PC-9 (cell line): Measurements from ENCODE around the gene CCL3. TPM values are rescaled to one million over a fixed set of nuclear protein-coding genes. Genes with fewer than 3 reads are reported as not detected.

ENCODE experiments used
- BruUV-seq: library from RNA; stranded (reverse); fragments of 400-500 nt; replicated peaks from 2 replicates; lab custom pipeline; 2021; lab: Mats Ljungman, UMichigan
- CTCF ChIA-PET: fragments of 300-600 bp; sonication (Branson Sonifier 250); formaldehyde crosslinking; loops from one replicate; lab custom pipeline; 2022; ENCODE audit warnings: antibody characterized with exemption; lab: Charles Lee
- POLR2A ChIA-PET: fragments of 300-600 bp; sonication (Branson Sonifier 250); formaldehyde crosslinking; loops from one replicate; lab custom pipeline; 2022; ENCODE audit warnings: antibody characterized with exemption; ENCODE audit not compliant: unreplicated experiment; lab: Charles Lee
- DNase-seq, 2 experiments: peaks; one replicate each; pipeline versions ENCODE4 v3.0.0 to v3.0.0-alpha.2; 2015 to 2022; ENCODE audit warnings: mixed read lengths in 1 of 2
- H2AFZ ChIP-seq: fragments of 200-600 bp; sonication (generic); 2 replicates; pipeline ENCODE4 v1.8.1; 2017; ENCODE audit warnings: antibody characterized with exemption
- H3F3A ChIP-seq: fragments of 200-600 bp; sonication (generic); 2 replicates; pipeline ENCODE4 v1.8.1; 2017; ENCODE audit warnings: antibody characterized with exemption, mild to moderate bottlenecking, low read depth; ENCODE audit not compliant: insufficient read depth
- H3K27ac ChIP-seq: fragments of 200-600 bp; sonication (generic); 2 replicates; pipeline ENCODE4 v1.6.1; 2016; ENCODE audit warnings: mixed run types
- H3K27me3 ChIP-seq: fragments of 200-600 bp; sonication (generic); 2 replicates; pipeline ENCODE4 v1.6.1; 2016; ENCODE audit warnings: low read depth, mixed run types; ENCODE audit not compliant: insufficient read depth
- H3K36me3 ChIP-seq: fragments of 200-600 bp; sonication (generic); 2 replicates; pipeline ENCODE4 v1.6.1; 2016; ENCODE audit warnings: low read depth, mixed run types
- H3K4me1 ChIP-seq: fragments of 200-600 bp; sonication (generic); replicated peaks from 2 replicates; pipeline ENCODE4 v1.6.1; 2016; ENCODE audit warnings: mixed run types; ENCODE audit not compliant: insufficient read depth
- H3K4me2 ChIP-seq: fragments of 200-600 bp; sonication (generic); 2 replicates; pipeline ENCODE4 v1.6.1; 2017; ENCODE audit warnings: mixed run types
- H3K4me3 ChIP-seq: fragments of 200-600 bp; sonication (generic); 2 replicates; pipeline ENCODE4 v1.6.1; 2016; ENCODE audit warnings: mixed run types
- H3K79me2 ChIP-seq: fragments of 200-600 bp; sonication (generic); 2 replicates; pipeline ENCODE4 v1.6.1; 2017; ENCODE audit warnings: low read depth, mixed run types
- H3K9me2 ChIP-seq: fragments of 200-600 bp; sonication (generic); 2 replicates; pipeline ENCODE4 v1.8.1; 2017; ENCODE audit warnings: mild to moderate bottlenecking; ENCODE audit not compliant: insufficient read depth
- H3K9me3 ChIP-seq: fragments of 200-600 bp; sonication (generic); 2 replicates; pipeline ENCODE4 v1.8.1; 2016; ENCODE audit warnings: low read depth; ENCODE audit not compliant: insufficient read depth
- H4K20me1 ChIP-seq: fragments of 200-600 bp; sonication (generic); 2 replicates; pipeline ENCODE4 v1.8.1; 2017; ENCODE audit not compliant: insufficient read depth
- EZH2 ChIP-seq: fragments of 200-600 bp; sonication (generic); IDR thresholded peaks from 2 replicates; pipeline ENCODE4 v1.8.0; 2017; ENCODE audit warnings: antibody characterized with exemption, low read depth
- intact Hi-C: fragments of 100-400 bp; cut with micrococcal nuclease; formaldehyde crosslinking; loops from one replicate; pipeline ENCODE4 v1.10.0; 2022; ENCODE audit not compliant: unreplicated experiment
- total RNA-seq: library from RNA; stranded (reverse); gene quantifications from 2 replicates; pipeline ENCODE4 v1.2.3, GENCODE V29; 2021
- TF ChIP-seq, protein P1 (sequence below): fragments of 200-600 bp; sonication (generic); conservative IDR thresholded peaks from 2 replicates; pipeline ENCODE4 v1.6.1; 2017; ENCODE audit warnings: mixed run types, antibody characterized with exemption, mild to moderate bottlenecking, moderate library complexity

CCL3 gene
- total RNA-seq, 1 experiment from 2014 or later = not detected

DNA sequence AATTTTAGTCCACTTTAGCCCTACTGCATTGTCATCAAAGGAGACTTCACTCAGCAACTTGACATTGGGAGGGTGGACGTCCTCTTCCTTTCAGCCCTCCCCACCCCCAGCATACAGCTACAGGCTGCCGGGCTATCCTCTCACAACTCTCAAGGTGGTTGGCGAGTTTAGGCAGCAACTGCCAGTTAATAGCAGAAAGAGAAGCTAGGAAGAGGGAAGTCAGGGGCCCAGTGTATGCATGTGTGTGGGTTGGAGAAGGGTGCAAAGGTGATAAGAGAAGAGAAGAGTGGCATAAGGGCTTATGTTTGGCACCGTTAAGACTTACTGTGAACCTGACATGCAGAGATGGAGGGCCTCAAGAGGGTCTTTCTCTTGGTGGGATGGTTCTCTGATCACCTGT is 45.5 kb upstream of the CCL3 start:
- CTCF ChIA-PET = no interaction called here
- intact Hi-C loops = no loop called here
- no peaks in the 10 kb centered on the region for H3K4me1 ChIP-seq

DNA sequence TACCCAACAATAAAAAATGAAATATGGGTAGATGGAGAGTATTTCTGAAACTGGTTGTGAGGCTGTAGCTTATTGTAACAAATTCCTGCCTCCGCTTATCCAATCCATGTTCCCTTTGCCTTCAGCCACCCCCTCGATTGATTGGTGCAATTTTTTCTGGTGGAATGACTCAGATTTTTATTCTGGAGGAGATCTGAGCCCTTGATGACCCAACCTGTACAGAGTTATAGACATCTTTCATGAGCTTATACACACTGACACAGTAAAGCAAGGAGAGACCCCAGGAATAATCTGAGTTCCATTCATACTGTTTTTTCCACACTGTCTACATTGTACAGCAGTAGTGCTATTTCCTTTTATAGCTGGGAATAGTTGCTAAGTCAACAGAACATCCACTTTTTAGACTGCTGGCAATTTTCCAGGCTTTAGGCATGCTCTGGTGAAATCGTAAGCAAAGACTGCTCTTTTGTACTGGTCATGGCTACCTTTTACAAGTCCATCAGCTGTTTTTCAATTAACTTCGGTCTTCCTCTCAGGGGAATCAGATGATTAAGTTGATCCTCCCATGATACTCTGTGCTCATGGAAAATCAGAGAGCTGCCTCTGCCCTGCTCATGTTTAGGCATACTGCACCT is 43.8 kb upstream of the CCL3 start:
- peaks cover 36% of the 10 kb centered on the region; the same call in 1 of the 2 replicates for H3K27me3 ChIP-seq
- TF ChIP-seq, protein P1, sequence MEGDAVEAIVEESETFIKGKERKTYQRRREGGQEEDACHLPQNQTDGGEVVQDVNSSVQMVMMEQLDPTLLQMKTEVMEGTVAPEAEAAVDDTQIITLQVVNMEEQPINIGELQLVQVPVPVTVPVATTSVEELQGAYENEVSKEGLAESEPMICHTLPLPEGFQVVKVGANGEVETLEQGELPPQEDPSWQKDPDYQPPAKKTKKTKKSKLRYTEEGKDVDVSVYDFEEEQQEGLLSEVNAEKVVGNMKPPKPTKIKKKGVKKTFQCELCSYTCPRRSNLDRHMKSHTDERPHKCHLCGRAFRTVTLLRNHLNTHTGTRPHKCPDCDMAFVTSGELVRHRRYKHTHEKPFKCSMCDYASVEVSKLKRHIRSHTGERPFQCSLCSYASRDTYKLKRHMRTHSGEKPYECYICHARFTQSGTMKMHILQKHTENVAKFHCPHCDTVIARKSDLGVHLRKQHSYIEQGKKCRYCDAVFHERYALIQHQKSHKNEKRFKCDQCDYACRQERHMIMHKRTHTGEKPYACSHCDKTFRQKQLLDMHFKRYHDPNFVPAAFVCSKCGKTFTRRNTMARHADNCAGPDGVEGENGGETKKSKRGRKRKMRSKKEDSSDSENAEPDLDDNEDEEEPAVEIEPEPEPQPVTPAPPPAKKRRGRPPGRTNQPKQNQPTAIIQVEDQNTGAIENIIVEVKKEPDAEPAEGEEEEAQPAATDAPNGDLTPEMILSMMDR = no peak
- TF ChIP-seq EZH2 = no peak
- no peak overlapping the region for H2AFZ ChIP-seq
- no peaks in the 10 kb centered on the region for H3K9me3 ChIP-seq
- H3K4me1 ChIP-seq = no peaks in the 10 kb centered on the region
- no peak for DNase-seq
- H4K20me1 ChIP-seq = no peaks in the 10 kb centered on the region
- no peak overlapping the region for H3K27ac ChIP-seq
- H3K4me3 ChIP-seq = no peak overlapping the region
- intact Hi-C loops = no loop called here
- H3K79me2 ChIP-seq = no peaks in the 10 kb centered on the region
- POLR2A ChIA-PET = no interaction called here
- BruUV-seq = no TSS peak
- CTCF ChIA-PET = no interaction called here
- H3K4me2 ChIP-seq = no peak overlapping the region
- no peaks in the 10 kb centered on the region for H3F3A ChIP-seq
- H3K9me2 ChIP-seq = no peaks in the 10 kb centered on the region
- H3K36me3 ChIP-seq = no peaks in the 10 kb centered on the region

More for the DNA sequence above, 45.5 kb upstream of the CCL3 start:
- no peak for TF ChIP-seq EZH2
- TF ChIP-seq, protein P1 = no peak
- Histone ChIP-seq H3K27me3 (peaks cover 38% of the 10 kb centered on the region; the same call in 1 of the 2 replicates), H3K36me3 (no peaks in the 10 kb centered on the region), H4K20me1 (no peaks in the 10 kb centered on the region), H2AFZ (no peak overlapping the region), H3K9me2 (no peaks in the 10 kb centered on the region), H3K79me2 (no peaks in the 10 kb centered on the region), H3K27ac (no peak overlapping the region), H3F3A (no peaks in the 10 kb centered on the region), H3K4me3 (no peak overlapping the region), H3K4me2 (no peak overlapping the region), H3K9me3 (no peaks in the 10 kb centered on the region)
- no TSS peak for BruUV-seq
- POLR2A ChIA-PET = no interaction called here
- DNase-seq = no peak

DNA sequence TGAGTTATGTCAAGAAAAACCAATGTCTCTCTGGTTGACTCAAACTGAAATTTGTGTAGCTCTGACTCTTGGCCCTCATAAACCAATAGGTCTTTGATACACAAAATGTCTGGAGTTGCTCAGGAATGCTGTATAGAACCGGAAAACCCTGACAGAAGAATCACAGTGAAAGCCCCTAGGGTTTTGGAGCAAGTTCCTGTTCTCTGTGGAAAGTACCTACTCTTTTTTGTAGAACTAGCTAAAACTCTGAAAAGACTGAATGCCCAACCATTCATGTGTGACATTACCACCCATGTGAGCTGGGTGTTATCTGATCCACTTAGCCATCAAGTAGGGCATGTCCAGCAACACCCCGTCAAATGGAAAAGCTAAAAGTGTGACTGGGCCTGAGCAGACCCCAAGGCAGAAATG is 42.5 kb upstream of the CCL3 start:
- no TSS peak for BruUV-seq
- H3K9me3 ChIP-seq = no peaks in the 10 kb centered on the region
- peaks cover 35% of the 10 kb centered on the region; the same call in 1 of the 2 replicates for H3K27me3 ChIP-seq
- no peak overlapping the region for H3K4me2 ChIP-seq
- H4K20me1 ChIP-seq = no peaks in the 10 kb centered on the region
- H3K4me3 ChIP-seq = no peak overlapping the region
- no peaks in the 10 kb centered on the region for H3K9me2 ChIP-seq
- no peak overlapping the region for H2AFZ ChIP-seq
- H3K27ac ChIP-seq = no peak overlapping the region
- no peaks in the 10 kb centered on the region for H3K79me2 ChIP-seq
- ChIA-PET CTCF (no interaction called here), POLR2A (no interaction called here)
- H3K36me3 ChIP-seq = no peaks in the 10 kb centered on the region
- DNase-seq = no peak
- H3K4me1 ChIP-seq = no peaks in the 10 kb centered on the region
- H3F3A ChIP-seq = no peaks in the 10 kb centered on the region
- intact Hi-C loops = no loop called here
- TF ChIP-seq, protein P1 = no peak
- no peak for TF ChIP-seq EZH2
